HG02678 (cell line): ENCODE results near the gene MORN1.
A peak's percentile ranks its signal among the peaks of the same experiment; 100 is the strongest.

ENCODE experiments used
- ATAC-seq: cut with Tn5 transposase; IDR thresholded peaks from one replicate; pipeline ENCODE4 v1.9.1; 2021; ENCODE audit warnings: mild to moderate bottlenecking, moderate library complexity; ENCODE audit not compliant: unreplicated experiment

The MORN1 gene

GRCh38 chr1:2405588-2406295 lies 14.4 kb upstream of the MORN1 start:
- ATAC-seq: no peak

GRCh38 chr1:2404890-2405511 lies 13.6 kb upstream of the MORN1 start:
- ATAC-seq: no peak

GRCh38 chr1:2404142-2404889 lies 13.0 kb upstream of the MORN1 start:
- ATAC-seq: no peak

GRCh38 chr1:2403273-2403672 lies 11.9 kb upstream of the MORN1 start:
- no peak for ATAC-seq

GRCh38 chr1:2402420-2402819 lies 11.1 kb upstream of the MORN1 start:
- no peak for ATAC-seq

GRCh38 chr1:2400950-2401649 lies 9.7 kb upstream of the MORN1 start:
- ATAC-seq: no peak

GRCh38 chr1:2400576-2400909 lies 9.2 kb upstream of the MORN1 start:
- no peak for ATAC-seq

GRCh38 chr1:2399890-2400575 lies 8.7 kb upstream of the MORN1 start:
- ATAC-seq: no peak

- ATAC-seq: no peak
Measured at GRCh38 chr1:2398871-2399270, 7.5 kb upstream of the MORN1 start.

GRCh38 chr1:2397007-2397679 lies 5.8 kb upstream of the MORN1 start:
- no peak for ATAC-seq

- no peak for ATAC-seq
Measured at GRCh38 chr1:2396476-2396875, 5.1 kb upstream of the MORN1 start.

- no peak for ATAC-seq
Measured at GRCh38 chr1:2396059-2396458, 4.7 kb upstream of the MORN1 start.

GRCh38 chr1:2395245-2395644 lies 3.9 kb upstream of the MORN1 start:
- ATAC-seq: no peak

GRCh38 chr1:2394761-2395160 lies 3.4 kb upstream of the MORN1 start:
- no peak for ATAC-seq

- ATAC-seq: no peak
Measured at GRCh38 chr1:2394220-2394619, 2.9 kb upstream of the MORN1 start.

GRCh38 chr1:2393471-2393877 lies 2.1 kb upstream of the MORN1 start:
- ATAC-seq: no peak

- no peak for ATAC-seq
Measured at GRCh38 chr1:2392686-2393085, 1.3 kb upstream of the MORN1 start.

- ATAC-seq: peak; percentile 20
Measured at GRCh38 chr1:2391931-2392509, 666 bp upstream of the MORN1 start.

GRCh38 chr1:2389644-2390043 lies 1.7 kb downstream of the MORN1 start:
- ATAC-seq: no peak
